ENCODE measurements around the gene DICER1. TPM values are rescaled to one million over a fixed set of nuclear protein-coding genes. Genes with fewer than 3 reads are reported as not detected.

The DICER1 gene
- polyA plus RNA-seq, 3 donors = 26.5 to 38.4 (median 34.7) TPM

GRCh38 chr14:95069018-95069417, 88.3 kb downstream of the DICER1 start:
- H4K20me1 ChIP-seq (ENCODE audit: insufficient read depth, low read length) = no peaks in the 10 kb centered on the region
- H3K4me1 Mint-ChIP-seq = no peaks in the 10 kb centered on the region
- H3K36me3 ChIP-seq (replicated peaks in 1 of 2; ENCODE audit: control insufficient read depth in 1 of 2, insufficient read depth in 2 of 2, low read length in 2 of 2) = no peaks in the 10 kb centered on the region
- peaks cover 2 to 21% (median 9%) of the 10 kb centered on the region in 3 donors for H3K27me3 Mint-ChIP-seq (ENCODE audit: low read depth in 3 of 3)
- no peak overlapping the region for H3K27ac ChIP-seq (ENCODE audit: low read depth in 1 of 2, low read length in 2 of 2)
- no peak overlapping the region for H3K4me3 ChIP-seq (replicated peaks in 1 of 3; ENCODE audit: low read depth in 2 of 3, low read length in 3 of 3)
- intact Hi-C loops (cut with micrococcal nuclease) = no loop called here
- H3K36me3 Mint-ChIP-seq = no peaks in the 10 kb centered on the region
- H3K4me1 ChIP-seq (ENCODE audit: control insufficient read depth in 1 of 2, insufficient read depth in 2 of 2, low read length in 2 of 2) = no peaks in the 10 kb centered on the region
- TF ChIP-seq CTCF (IDR thresholded peaks at IDR 0.05) = no peak
- no peak overlapping the region for H2AFZ ChIP-seq (ENCODE audit: insufficient read depth, low read depth, low read length, poor library complexity, severe bottlenecking)
- H3K79me2 ChIP-seq (ENCODE audit: insufficient read depth, low read length) = no peaks in the 10 kb centered on the region
- WGBS (ENCODE audit: insufficient coverage) = 72% methylated on average over 6 of the region's 7 CpGs
- no peaks in the 10 kb centered on the region for H3K27me3 ChIP-seq (ENCODE audit: control insufficient read depth in 2 of 2, insufficient read depth in 2 of 2, low read length in 2 of 2)
- no peak for DNase-seq
- no peak overlapping the region for H3K4me3 Mint-ChIP-seq
- no peak overlapping the region for H3K4me2 ChIP-seq (replicated peaks; ENCODE audit: extremely low read depth, low read length, poor library complexity, severe bottlenecking)
- no peak overlapping the region for H3K9ac ChIP-seq (ENCODE audit: insufficient read depth, low read length, poor library complexity, severe bottlenecking)
- peaks cover 0 to 5% (median 0%) of the 10 kb centered on the region in 7 donors for H3K9me3 Mint-ChIP-seq
- H3K27ac Mint-ChIP-seq = no peak overlapping the region
- no peaks in the 10 kb centered on the region for H3K9me3 ChIP-seq (replicated peaks in 1 of 2; ENCODE audit: control insufficient read depth in 1 of 2, insufficient read depth in 1 of 2, low read length in 2 of 2)

- no peak for TF ChIP-seq CTCF (IDR thresholded peaks at IDR 0.05)
- DNase-seq = no peak
- H3K9ac ChIP-seq (ENCODE audit: insufficient read depth, low read length, poor library complexity, severe bottlenecking) = no peak overlapping the region
- intact Hi-C loops (cut with micrococcal nuclease) = no loop called here
- H3K27me3 ChIP-seq (ENCODE audit: control insufficient read depth in 2 of 2, insufficient read depth in 2 of 2, low read length in 2 of 2) = no peaks in the 10 kb centered on the region
- H3K4me2 ChIP-seq (replicated peaks; ENCODE audit: extremely low read depth, low read length, poor library complexity, severe bottlenecking) = no peak overlapping the region
- no peak overlapping the region for H3K4me3 ChIP-seq (replicated peaks in 1 of 3; ENCODE audit: low read depth in 2 of 3, low read length in 3 of 3)
- H4K20me1 ChIP-seq (ENCODE audit: insufficient read depth, low read length) = no peaks in the 10 kb centered on the region
- WGBS (ENCODE audit: insufficient coverage) = 72% methylated on average over 6 of the region's 8 CpGs
- no peaks in the 10 kb centered on the region for H3K4me1 ChIP-seq (ENCODE audit: control insufficient read depth in 1 of 2, insufficient read depth in 2 of 2, low read length in 2 of 2)
- Mint-ChIP-seq H3K36me3 (no peaks in the 10 kb centered on the region), H3K4me3 (no peak overlapping the region), H3K9me3 (peaks cover 0 to 5% (median 0%) of the 10 kb centered on the region in 7 donors), H3K4me1 (no peaks in the 10 kb centered on the region), H3K27ac (no peak overlapping the region), H3K27me3 (ENCODE audit: low read depth in 3 of 3) (peaks cover 2 to 21% (median 9%) of the 10 kb centered on the region in 3 donors)
- H3K27ac ChIP-seq (ENCODE audit: low read depth in 1 of 2, low read length in 2 of 2) = no peak overlapping the region
- H3K36me3 ChIP-seq (replicated peaks in 1 of 2; ENCODE audit: control insufficient read depth in 1 of 2, insufficient read depth in 2 of 2, low read length in 2 of 2) = no peaks in the 10 kb centered on the region
- no peaks in the 10 kb centered on the region for H3K9me3 ChIP-seq (replicated peaks in 1 of 2; ENCODE audit: control insufficient read depth in 1 of 2, insufficient read depth in 1 of 2, low read length in 2 of 2)
- H2AFZ ChIP-seq (ENCODE audit: insufficient read depth, low read depth, low read length, poor library complexity, severe bottlenecking) = no peak overlapping the region
- no peaks in the 10 kb centered on the region for H3K79me2 ChIP-seq (ENCODE audit: insufficient read depth, low read length)
These were observed 88.8 kb downstream of the DICER1 start for GRCh38 chr14:95068521-95068920.

Measured in CD14-positive monocyte (primary cell).